ENCODE data around the gene BORA. TPM values are rescaled to one million over a fixed set of nuclear protein-coding genes. Genes with fewer than 3 reads are reported as not detected.
A peak's percentile ranks its signal among the peaks of the same experiment; 100 is the strongest.
"Not testable (repeated sequence)": the region's sequence is repeated elsewhere in the genome, so short reads cannot be mapped to it uniquely, and the experiment has no call there.

BORA gene
- total RNA-seq, 2 experiments from 2014 or later = 31.0 TPM

GRCh38 chr13:72781451-72782439, 54.0 kb downstream of the BORA start, which contains the start of the genes DIS3 and PIBF1:
Gene DIS3 (minus strand): TSS chr13:72781900. CDS start chr13:72781832, 68 bp downstream.
Gene PIBF1 (plus strand): TSS chr13:72782133. CDS start chr13:72783470, 1,337 bp downstream.
- H3K36me3 Mint-ChIP-seq (ENCODE audit: low read depth) = peaks cover 53% of the 10 kb centered on the region
- CTCF ChIA-PET = interaction anchor here (1.2 kb wide), 1 partner anchor 54 kb away, joined by 3 read pairs; the partner anchor contains the start of genes BORA and MZT1

GRCh38 chr13:72782717-72783116, 55.0 kb downstream of the BORA start:
- no peaks in the 10 kb centered on the region for H3K9me3 Mint-ChIP-seq (ENCODE audit: insufficient read depth)
- no peaks in the 10 kb centered on the region for H3K27me3 Mint-ChIP-seq (ENCODE audit: low read depth)
- ChIA-PET CTCF (no interaction called here), POLR2A (no interaction called here)
- H3K27ac Mint-ChIP-seq = peak overlapping the region; percentile 89
- DNase-seq (no peak), ATAC-seq (no peak)
- peak overlapping the region; percentile 99 for H3K4me3 Mint-ChIP-seq
- peaks cover 48% of the 10 kb centered on the region for H3K36me3 Mint-ChIP-seq (ENCODE audit: low read depth)
- H3K4me1 Mint-ChIP-seq (ENCODE audit: low read depth) = peaks cover 45% of the 10 kb centered on the region

More at GRCh38 chr13:72781451-72782439, 54.0 kb downstream of the BORA start, which contains the start of the genes DIS3 and PIBF1:
- POLR2A ChIA-PET = interaction anchor here (0.7 kb wide), 1 partner anchor 54 kb away, joined by 3 read pairs; the partner anchor contains the start of genes BORA and MZT1
- ATAC-seq = peak; percentile 97
- Mint-ChIP-seq H3K27ac (peak within 1 kb of the TSS; percentile 100), H3K4me1 (ENCODE audit: low read depth) (peaks cover 48% of the 10 kb centered on the region), H3K27me3 (ENCODE audit: low read depth) (no peaks in the 10 kb centered on the region), H3K9me3 (ENCODE audit: insufficient read depth) (no peaks in the 10 kb centered on the region), H3K4me3 (peak within 1 kb of the TSS; percentile 99)
- peak; percentile 99 for DNase-seq

GRCh38 chr13:72784679-72785078, 57.0 kb downstream of the BORA start:
- POLR2A ChIA-PET; H3K27ac Mint-ChIP-seq; DNase-seq; H3K4me3 Mint-ChIP-seq; H3K27me3 Mint-ChIP-seq (ENCODE audit: low read depth); H3K9me3 Mint-ChIP-seq (ENCODE audit: insufficient read depth); ATAC-seq: not testable (repeated sequence)
- peaks cover 41% of the 10 kb centered on the region for H3K36me3 Mint-ChIP-seq (ENCODE audit: low read depth)
- CTCF ChIA-PET = interaction anchor here (2.0 kb wide), 1 partner anchor 23 kb away, joined by 5 read pairs; no protein-coding TSS in a partner anchor
- H3K4me1 Mint-ChIP-seq (ENCODE audit: low read depth) = peaks cover 36% of the 10 kb centered on the region

GRCh38 chr13:72788831-72789230, 61.1 kb downstream of the BORA start:
- CTCF ChIA-PET = interaction anchor here (1.0 to 1.4 kb wide), 2 partner anchors 19 to 50 kb away, joined by 3 to 6 read pairs; no protein-coding TSS in a partner anchor
- no peak overlapping the region for H3K4me3 Mint-ChIP-seq
- no peaks in the 10 kb centered on the region for H3K9me3 Mint-ChIP-seq (ENCODE audit: insufficient read depth)

GRCh38 chr13:72792640-72793039, 64.9 kb downstream of the BORA start:
- Mint-ChIP-seq H3K27ac (no peak overlapping the region), H3K4me3 (no peak overlapping the region), H3K9me3 (ENCODE audit: insufficient read depth) (no peaks in the 10 kb centered on the region), H3K27me3 (ENCODE audit: low read depth) (no peaks in the 10 kb centered on the region), H3K36me3 (ENCODE audit: low read depth) (peaks cover 55% of the 10 kb centered on the region), H3K4me1 (ENCODE audit: low read depth) (no peaks in the 10 kb centered on the region)
- no peak for DNase-seq
- ChIA-PET CTCF (interaction anchor here (0.9 kb wide), 1 partner anchor 15 kb away, joined by 3 read pairs; no protein-coding TSS in a partner anchor), POLR2A (no interaction called here)
- no peak for ATAC-seq

More at GRCh38 chr13:72788831-72789230, 61.1 kb downstream of the BORA start:
- no peak for ATAC-seq
- H3K27ac Mint-ChIP-seq = no peak overlapping the region
- peaks cover 48% of the 10 kb centered on the region for H3K36me3 Mint-ChIP-seq (ENCODE audit: low read depth)
- DNase-seq = no peak
- H3K4me1 Mint-ChIP-seq (ENCODE audit: low read depth) = peaks cover 19% of the 10 kb centered on the region
- H3K27me3 Mint-ChIP-seq (ENCODE audit: low read depth) = no peaks in the 10 kb centered on the region
- POLR2A ChIA-PET = no interaction called here

GRCh38 chr13:72798817-72799216, 71.1 kb downstream of the BORA start:
- ChIA-PET CTCF (interaction anchor here (1.0 kb wide), 1 partner anchor 9 kb away, joined by 4 read pairs; no protein-coding TSS in a partner anchor), POLR2A (no interaction called here)
- no peak for ATAC-seq
- peaks cover 57% of the 10 kb centered on the region for H3K36me3 Mint-ChIP-seq (ENCODE audit: low read depth)
- no peaks in the 10 kb centered on the region for H3K4me1 Mint-ChIP-seq (ENCODE audit: low read depth)
- H3K9me3 Mint-ChIP-seq (ENCODE audit: insufficient read depth) = no peaks in the 10 kb centered on the region
- H3K4me3 Mint-ChIP-seq = no peak overlapping the region
- no peak overlapping the region for H3K27ac Mint-ChIP-seq
- H3K27me3 Mint-ChIP-seq (ENCODE audit: low read depth) = no peaks in the 10 kb centered on the region
- no peak for DNase-seq

GRCh38 chr13:72804301-72804700, 76.6 kb downstream of the BORA start:
- H3K4me3 Mint-ChIP-seq = no peak overlapping the region
- H3K9me3 Mint-ChIP-seq (ENCODE audit: insufficient read depth) = no peaks in the 10 kb centered on the region
- CTCF ChIA-PET = no interaction called here
- no peak for DNase-seq
- peaks cover 44% of the 10 kb centered on the region for H3K36me3 Mint-ChIP-seq (ENCODE audit: low read depth)
- H3K27ac Mint-ChIP-seq = no peak overlapping the region
- no peaks in the 10 kb centered on the region for H3K27me3 Mint-ChIP-seq (ENCODE audit: low read depth)
- no peak for ATAC-seq
- no peaks in the 10 kb centered on the region for H3K4me1 Mint-ChIP-seq (ENCODE audit: low read depth)
- POLR2A ChIA-PET = no interaction called here

Other genes starting within 250 kb of the BORA start
- gene MZT1, start 294 bp upstream of the BORA start, total RNA-seq = 10 to 100 TPM; 20.6 to 25.5 TPM
- 10 to 100 TPM; 31.5 to 35.2 TPM for gene DIS3, start 54.0 kb downstream of the BORA start, total RNA-seq
- 10 to 100 TPM; 29.6 to 34.0 TPM for gene PIBF1, start 54.2 kb downstream of the BORA start, total RNA-seq